Activated CD4-positive, alpha-beta T cell treated with anti-CD3 and anti-CD28 coated beads for 48 hours (primary cell): ENCODE measurements around the gene HES2.
"Not testable (repeated sequence)": the region's sequence is repeated elsewhere in the genome, so short reads cannot be mapped to it uniquely, and the experiment has no call there.

Experiments
- DNase-seq: peaks from one replicate; pipeline ENCODE4 v3.0.0-alpha.2; 2020

Gene HES2

GRCh38 chr1:6419804-6420453, at the start of gene HES2:
TSS of gene HES2 (minus strand) at chr1:6419919. CDS start at chr1:6419820, 99 bp downstream.
- no peak for DNase-seq

- DNase-seq = no peak
These were observed 49.2 kb upstream of the HES2 start for GRCh38 chr1:6468729-6469461.

GRCh38 chr1:6467744-6468688, 48.3 kb upstream of the HES2 start:
- no peak for DNase-seq

GRCh38 chr1:6467224-6467623, 47.5 kb upstream of the HES2 start:
- no peak for DNase-seq

- no peak for DNase-seq
These were observed 47.0 kb upstream of the HES2 start for GRCh38 chr1:6466751-6467150.

GRCh38 chr1:6466023-6466422, 46.3 kb upstream of the HES2 start, which contains the start of gene TNFRSF25:
TSS of gene TNFRSF25 (minus strand) at chr1:6466173. CDS start at chr1:6466107, 66 bp downstream.
- peak; percentile 66 for DNase-seq

GRCh38 chr1:6465461-6466005, 45.8 kb upstream of the HES2 start:
- peak; percentile 67 for DNase-seq

- no peak for DNase-seq
These were observed 45.2 kb upstream of the HES2 start for GRCh38 chr1:6464915-6465314.

GRCh38 chr1:6464514-6464836, 44.8 kb upstream of the HES2 start:
- peak; percentile 68 for DNase-seq

GRCh38 chr1:6463120-6463412, 43.3 kb upstream of the HES2 start:
- no peak for DNase-seq

- DNase-seq = no peak
These were observed 42.8 kb upstream of the HES2 start for GRCh38 chr1:6462412-6463119.

- no peak for DNase-seq
These were observed 42.1 kb upstream of the HES2 start for GRCh38 chr1:6461538-6462411.

- no peak for DNase-seq
These were observed 41.4 kb upstream of the HES2 start for GRCh38 chr1:6461051-6461530.

GRCh38 chr1:6460301-6461050, 40.8 kb upstream of the HES2 start:
- DNase-seq = peak; percentile 84

GRCh38 chr1:6459850-6460265, 40.1 kb upstream of the HES2 start:
- DNase-seq = peak; percentile 55

GRCh38 chr1:6456800-6457466, 37.2 kb upstream of the HES2 start:
- no peak for DNase-seq

- not testable (repeated sequence) for DNase-seq
These were observed 36.2 kb upstream of the HES2 start for GRCh38 chr1:6455752-6456520.

GRCh38 chr1:6454856-6455751, 35.4 kb upstream of the HES2 start:
- peak; percentile 44 for DNase-seq
